Fibroblast of lung (primary cell): ENCODE data around the gene ZNF609.

ENCODE experiments used
- CTCF ChIP-seq, 2 donors: IDR thresholded peaks in 1 of 2; conservative IDR thresholded peaks in 1 of 2; 1 replicate in 1 of 2; 2 replicates in 1 of 2; pipeline ENCODE4 v1.5.1; 2011 to 2012; ENCODE audit warnings: low read length in 2 of 2, control low read depth in 1 of 2, inconsistent platforms in 1 of 2, low read depth in 1 of 2, mild to moderate bottlenecking in 1 of 2
- EZH2 ChIP-seq: IDR thresholded peaks from 2 replicates; pipeline ENCODE4 v1.5.1; 2012; ENCODE audit warnings: low read length, control low read depth, mild to moderate bottlenecking; ENCODE audit errors: missing control alignments

- TF ChIP-seq CTCF (conservative IDR thresholded peaks at IDR 0.05 in 1 of 2, IDR thresholded peaks at IDR 0.05 in 1 of 2; ENCODE audit: low read depth in 1 of 2, low read length in 2 of 2) = no peak
- TF ChIP-seq EZH2 = no peak
These were observed 240.7 kb downstream of the ZNF609 start for GRCh38 chr15:64701051-64701450.
